H1 (cell line): ENCODE measurements around the gene ADCK2. TPM values are rescaled to one million over a fixed set of nuclear protein-coding genes. Genes with fewer than 3 reads are reported as not detected.

Experiments used
- CBX5 ChIP-seq: fragments of 300-800, 300-1000 bp; sonication (generic); IDR thresholded peaks from 2 replicates; pipeline ENCODE4 v1.7.1; 2016; ENCODE audit warnings: antibody characterized with exemption, low read length, low read depth
- CHD1 ChIP-seq: IDR thresholded peaks from 2 replicates; pipeline ENCODE4 v1.6.1; 2012; ENCODE audit warnings: low read depth, low read length, improper control_type of control experiment
- HDAC2 ChIP-seq, 2 experiments: fragments of 300-600 bp in 1 of 2; sonication (generic) in 1 of 2; IDR thresholded peaks; 2 replicates each; pipeline ENCODE4 v1.6.1; 2011 to 2012; ENCODE audit warnings: low read depth in 2 of 2, low read length in 2 of 2, mild to moderate bottlenecking in 2 of 2, moderate library complexity in 2 of 2, borderline replicate concordance in 1 of 2, inconsistent platforms in 1 of 2
- HDAC6 ChIP-seq: IDR thresholded peaks from one replicate; pipeline ENCODE4 v1.7.1; 2012; ENCODE audit warnings: low read depth, mild to moderate bottlenecking, inconsistent platforms, low read length, moderate library complexity
- RAD21 ChIP-seq, 2 experiments: IDR thresholded peaks in 1 of 2; conservative IDR thresholded peaks in 1 of 2; 2 replicates each; pipeline ENCODE4 v1.6.1; 2011; ENCODE audit warnings: low read depth in 2 of 2, low read length in 2 of 2, improper control_type of control experiment in 1 of 2, inconsistent platforms in 1 of 2, mild to moderate bottlenecking in 1 of 2, moderate library complexity in 1 of 2
- RFX5 ChIP-seq: IDR thresholded peaks from 2 replicates; pipeline ENCODE4 v1.6.1; 2011; ENCODE audit warnings: low read depth, low read length, improper control_type of control experiment, borderline replicate concordance
- YY1 ChIP-seq: IDR thresholded peaks from 2 replicates; pipeline ENCODE4 v1.6.1; 2011; ENCODE audit warnings: low read depth, mild to moderate bottlenecking, low read length
- polyA plus RNA-seq, 7 experiments: library from polyadenylated mRNA; depleted of rRNA in 3 of 7; stranded (reverse) in 5 of 7; unstranded in 2 of 7; fragments of >200 nt in 5 of 7; fragments of 200-250 nt in 2 of 7; gene quantifications; 1 replicate in 5 of 7; 2 replicates in 1 of 7; 4 replicates in 1 of 7; pipeline versions ENCODE4 v1.2.1 to v1.2.3, GENCODE V29; 2011 to 2013; ENCODE audit warnings: missing spikeins in 2 of 7, mixed read lengths in 2 of 7
- total RNA-seq: library from RNA; stranded (reverse); fragmentation: NEBNext Ultra II Directional; extraction: Animal tissue kit (Norgen Biotek cat#: 25700); gene quantifications from 2 replicates; pipeline ENCODE4 v1.2.1, GENCODE V29; 2021
- TF ChIP-seq, protein P1 (sequence below): fragments of 300-600 bp; sonication (generic); IDR thresholded peaks from 2 replicates; pipeline ENCODE4 v1.7.1; 2012; ENCODE audit warnings: low read length, moderate library complexity, mild to moderate bottlenecking, inconsistent platforms; ENCODE audit not compliant: insufficient replicate concordance

The ADCK2 gene
- total and polyA plus RNA-seq, 2 of the 8 experiments (the other 6 are each of a cell fraction or from before 2014, with no cell fraction given) = 6.9 to 11.7 TPM

GRCh38 chr7:140656548-140657515 is 15.9 kb upstream of the ADCK2 start (continued):
- TF ChIP-seq, protein P1, sequence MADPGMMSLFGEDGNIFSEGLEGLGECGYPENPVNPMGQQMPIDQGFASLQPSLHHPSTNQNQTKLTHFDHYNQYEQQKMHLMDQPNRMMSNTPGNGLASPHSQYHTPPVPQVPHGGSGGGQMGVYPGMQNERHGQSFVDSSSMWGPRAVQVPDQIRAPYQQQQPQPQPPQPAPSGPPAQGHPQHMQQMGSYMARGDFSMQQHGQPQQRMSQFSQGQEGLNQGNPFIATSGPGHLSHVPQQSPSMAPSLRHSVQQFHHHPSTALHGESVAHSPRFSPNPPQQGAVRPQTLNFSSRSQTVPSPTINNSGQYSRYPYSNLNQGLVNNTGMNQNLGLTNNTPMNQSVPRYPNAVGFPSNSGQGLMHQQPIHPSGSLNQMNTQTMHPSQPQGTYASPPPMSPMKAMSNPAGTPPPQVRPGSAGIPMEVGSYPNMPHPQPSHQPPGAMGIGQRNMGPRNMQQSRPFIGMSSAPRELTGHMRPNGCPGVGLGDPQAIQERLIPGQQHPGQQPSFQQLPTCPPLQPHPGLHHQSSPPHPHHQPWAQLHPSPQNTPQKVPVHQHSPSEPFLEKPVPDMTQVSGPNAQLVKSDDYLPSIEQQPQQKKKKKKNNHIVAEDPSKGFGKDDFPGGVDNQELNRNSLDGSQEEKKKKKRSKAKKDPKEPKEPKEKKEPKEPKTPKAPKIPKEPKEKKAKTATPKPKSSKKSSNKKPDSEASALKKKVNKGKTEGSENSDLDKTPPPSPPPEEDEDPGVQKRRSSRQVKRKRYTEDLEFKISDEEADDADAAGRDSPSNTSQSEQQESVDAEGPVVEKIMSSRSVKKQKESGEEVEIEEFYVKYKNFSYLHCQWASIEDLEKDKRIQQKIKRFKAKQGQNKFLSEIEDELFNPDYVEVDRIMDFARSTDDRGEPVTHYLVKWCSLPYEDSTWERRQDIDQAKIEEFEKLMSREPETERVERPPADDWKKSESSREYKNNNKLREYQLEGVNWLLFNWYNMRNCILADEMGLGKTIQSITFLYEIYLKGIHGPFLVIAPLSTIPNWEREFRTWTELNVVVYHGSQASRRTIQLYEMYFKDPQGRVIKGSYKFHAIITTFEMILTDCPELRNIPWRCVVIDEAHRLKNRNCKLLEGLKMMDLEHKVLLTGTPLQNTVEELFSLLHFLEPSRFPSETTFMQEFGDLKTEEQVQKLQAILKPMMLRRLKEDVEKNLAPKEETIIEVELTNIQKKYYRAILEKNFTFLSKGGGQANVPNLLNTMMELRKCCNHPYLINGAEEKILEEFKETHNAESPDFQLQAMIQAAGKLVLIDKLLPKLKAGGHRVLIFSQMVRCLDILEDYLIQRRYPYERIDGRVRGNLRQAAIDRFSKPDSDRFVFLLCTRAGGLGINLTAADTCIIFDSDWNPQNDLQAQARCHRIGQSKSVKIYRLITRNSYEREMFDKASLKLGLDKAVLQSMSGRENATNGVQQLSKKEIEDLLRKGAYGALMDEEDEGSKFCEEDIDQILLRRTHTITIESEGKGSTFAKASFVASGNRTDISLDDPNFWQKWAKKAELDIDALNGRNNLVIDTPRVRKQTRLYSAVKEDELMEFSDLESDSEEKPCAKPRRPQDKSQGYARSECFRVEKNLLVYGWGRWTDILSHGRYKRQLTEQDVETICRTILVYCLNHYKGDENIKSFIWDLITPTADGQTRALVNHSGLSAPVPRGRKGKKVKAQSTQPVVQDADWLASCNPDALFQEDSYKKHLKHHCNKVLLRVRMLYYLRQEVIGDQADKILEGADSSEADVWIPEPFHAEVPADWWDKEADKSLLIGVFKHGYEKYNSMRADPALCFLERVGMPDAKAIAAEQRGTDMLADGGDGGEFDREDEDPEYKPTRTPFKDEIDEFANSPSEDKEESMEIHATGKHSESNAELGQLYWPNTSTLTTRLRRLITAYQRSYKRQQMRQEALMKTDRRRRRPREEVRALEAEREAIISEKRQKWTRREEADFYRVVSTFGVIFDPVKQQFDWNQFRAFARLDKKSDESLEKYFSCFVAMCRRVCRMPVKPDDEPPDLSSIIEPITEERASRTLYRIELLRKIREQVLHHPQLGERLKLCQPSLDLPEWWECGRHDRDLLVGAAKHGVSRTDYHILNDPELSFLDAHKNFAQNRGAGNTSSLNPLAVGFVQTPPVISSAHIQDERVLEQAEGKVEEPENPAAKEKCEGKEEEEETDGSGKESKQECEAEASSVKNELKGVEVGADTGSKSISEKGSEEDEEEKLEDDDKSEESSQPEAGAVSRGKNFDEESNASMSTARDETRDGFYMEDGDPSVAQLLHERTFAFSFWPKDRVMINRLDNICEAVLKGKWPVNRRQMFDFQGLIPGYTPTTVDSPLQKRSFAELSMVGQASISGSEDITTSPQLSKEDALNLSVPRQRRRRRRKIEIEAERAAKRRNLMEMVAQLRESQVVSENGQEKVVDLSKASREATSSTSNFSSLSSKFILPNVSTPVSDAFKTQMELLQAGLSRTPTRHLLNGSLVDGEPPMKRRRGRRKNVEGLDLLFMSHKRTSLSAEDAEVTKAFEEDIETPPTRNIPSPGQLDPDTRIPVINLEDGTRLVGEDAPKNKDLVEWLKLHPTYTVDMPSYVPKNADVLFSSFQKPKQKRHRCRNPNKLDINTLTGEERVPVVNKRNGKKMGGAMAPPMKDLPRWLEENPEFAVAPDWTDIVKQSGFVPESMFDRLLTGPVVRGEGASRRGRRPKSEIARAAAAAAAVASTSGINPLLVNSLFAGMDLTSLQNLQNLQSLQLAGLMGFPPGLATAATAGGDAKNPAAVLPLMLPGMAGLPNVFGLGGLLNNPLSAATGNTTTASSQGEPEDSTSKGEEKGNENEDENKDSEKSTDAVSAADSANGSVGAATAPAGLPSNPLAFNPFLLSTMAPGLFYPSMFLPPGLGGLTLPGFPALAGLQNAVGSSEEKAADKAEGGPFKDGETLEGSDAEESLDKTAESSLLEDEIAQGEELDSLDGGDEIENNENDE = no peak
- TF ChIP-seq RFX5 (no peak), CBX5 (no peak), HDAC6 (no peak), RAD21 (IDR thresholded peaks at IDR 0.05 in 1 of 2, conservative IDR thresholded peaks at IDR 0.05 in 1 of 2; ENCODE audit: low read depth in 2 of 2, low read length in 2 of 2) (no peak), CHD1 (no peak), YY1 (no peak), HDAC2 (IDR thresholded peaks at IDR 0.05; ENCODE audit: borderline replicate concordance in 1 of 2, low read depth in 2 of 2, low read length in 2 of 2) (no peak)
